ENCODE measurements around the gene HECW1.
"Not testable (repeated sequence)": the region's sequence is repeated elsewhere in the genome, so short reads cannot be mapped to it uniquely, and the experiment has no call there.

The HECW1 gene

GRCh38 chr7:43151076-43151475, 38.6 kb downstream of the HECW1 start:
- DNase-seq: no peak

GRCh38 chr7:43152696-43153095, 40.2 kb downstream of the HECW1 start:
- no peak for DNase-seq

- no peak for DNase-seq
These were observed 43.2 kb downstream of the HECW1 start for GRCh38 chr7:43155636-43156035.

GRCh38 chr7:43163885-43164284, 51.4 kb downstream of the HECW1 start:
- DNase-seq: no peak

- DNase-seq: no peak
These were observed 52.3 kb downstream of the HECW1 start for GRCh38 chr7:43164757-43165156.

- no peak for DNase-seq
These were observed 54.2 kb downstream of the HECW1 start for GRCh38 chr7:43166686-43167085.

GRCh38 chr7:43169076-43169475, 56.6 kb downstream of the HECW1 start:
- DNase-seq: no peak

GRCh38 chr7:43170571-43170970, 58.1 kb downstream of the HECW1 start:
- DNase-seq: no peak

- DNase-seq: no peak
These were observed 63.2 kb downstream of the HECW1 start for GRCh38 chr7:43175570-43176200.

GRCh38 chr7:43179393-43179792, 66.9 kb downstream of the HECW1 start:
- DNase-seq: no peak

GRCh38 chr7:43192806-43193460, 80.5 kb downstream of the HECW1 start:
- DNase-seq: no peak

- no peak for DNase-seq
These were observed 81.4 kb downstream of the HECW1 start for GRCh38 chr7:43193893-43194292.

GRCh38 chr7:43195256-43195655, 82.8 kb downstream of the HECW1 start:
- DNase-seq: no peak

GRCh38 chr7:43195768-43196167, 83.3 kb downstream of the HECW1 start:
- no peak for DNase-seq

GRCh38 chr7:43196379-43196778, 83.9 kb downstream of the HECW1 start:
- no peak for DNase-seq

GRCh38 chr7:43198016-43198415, 85.6 kb downstream of the HECW1 start:
- no peak for DNase-seq

GRCh38 chr7:43198599-43199090, 86.2 kb downstream of the HECW1 start:
- no peak for DNase-seq

GRCh38 chr7:43199371-43200160, 87.1 kb downstream of the HECW1 start:
- no peak for DNase-seq

- DNase-seq: no peak
These were observed 89.5 kb downstream of the HECW1 start for GRCh38 chr7:43201912-43202311.

- DNase-seq: no peak
These were observed 91.6 kb downstream of the HECW1 start for GRCh38 chr7:43204081-43204480.

- DNase-seq: no peak
These were observed 92.8 kb downstream of the HECW1 start for GRCh38 chr7:43205171-43205795.

- no peak for DNase-seq
These were observed 95.8 kb downstream of the HECW1 start for GRCh38 chr7:43208242-43208641.

- not testable (repeated sequence) for DNase-seq
These were observed 98.1 kb downstream of the HECW1 start for GRCh38 chr7:43210539-43210938.
